Gastrocnemius medialis (tissue), 4 donors: Measurements from ENCODE around the gene NSRP1.

Source experiments
- CTCF ChIP-seq, 5 experiments: fragments of 450-650 bp in 3 of 5; fragments of 200-600 bp in 2 of 5; sonication (generic) in 2 of 5; IDR thresholded peaks in 4 of 5; conservative IDR thresholded peaks in 1 of 5; 1 replicate in 4 of 5; 2 replicates in 1 of 5; pipeline ENCODE4 v1.5.1; 2016 to 2019; ENCODE audit warnings: antibody characterized with exemption in 5 of 5, mild to moderate bottlenecking in 3 of 5, moderate library complexity in 3 of 5
- POLR2A ChIP-seq, 2 donors: fragments of 450-650 bp; IDR thresholded peaks; one replicate each; pipeline ENCODE4 v1.6.1; 2017; ENCODE audit warnings: antibody characterized with exemption in 2 of 2, mild to moderate bottlenecking in 2 of 2, moderate library complexity in 2 of 2

GRCh38 chr17:30137158-30137557 lies 20.5 kb downstream of the NSRP1 start:
- TF ChIP-seq CTCF (IDR thresholded peaks at IDR 0.05 in 4 of 5, conservative IDR thresholded peaks at IDR 0.05 in 1 of 5) (no peak), POLR2A (IDR thresholded peaks at IDR 0.05) (no peak)
